Osteocyte (in vitro differentiated cells): ENCODE data around the gene ROGDI. TPM values are rescaled to one million over a fixed set of nuclear protein-coding genes. Genes with fewer than 3 reads are reported as not detected.

Experiments used
- DNase-seq: peaks from one replicate; pipeline ENCODE4 v3.0.0; 2021; ENCODE audit warnings: mixed read lengths; ENCODE audit not compliant: unreplicated experiment; ENCODE audit errors: extremely low spot score
- H3K27ac Mint-ChIP-seq: one replicate; pipeline ENCODE4 v1.8.0; 2021; ENCODE audit warnings: mild to moderate bottlenecking, mixed read lengths; ENCODE audit not compliant: unreplicated experiment
- H3K27me3 Mint-ChIP-seq: one replicate; pipeline ENCODE4 v1.8.0; 2021; ENCODE audit warnings: mixed read lengths; ENCODE audit not compliant: unreplicated experiment
- H3K36me3 Mint-ChIP-seq: one replicate; pipeline ENCODE4 v1.8.0; 2021; ENCODE audit warnings: mixed read lengths; ENCODE audit not compliant: unreplicated experiment
- H3K4me1 Mint-ChIP-seq: one replicate; pipeline ENCODE4 v1.8.0; 2021; ENCODE audit warnings: mixed read lengths; ENCODE audit not compliant: unreplicated experiment
- H3K4me3 Mint-ChIP-seq: one replicate; pipeline ENCODE4 v1.8.0; 2021; ENCODE audit warnings: mild to moderate bottlenecking, moderate library complexity, mixed read lengths; ENCODE audit not compliant: unreplicated experiment
- H3K9me3 Mint-ChIP-seq: one replicate; pipeline ENCODE4 v1.8.0; 2021; ENCODE audit warnings: mixed read lengths; ENCODE audit not compliant: unreplicated experiment
- CTCF ChIP-seq: fragments of 200-600 bp; sonication (generic); IDR thresholded peaks from 2 replicates; pipeline ENCODE4 v1.5.0; 2021; ENCODE audit warnings: antibody characterized with exemption, mild to moderate bottlenecking, moderate library complexity
- total RNA-seq: library from RNA; stranded (reverse); gene quantifications from 2 replicates; pipeline ENCODE4 v1.2.1, GENCODE V29; 2021

The ROGDI gene
- total RNA-seq, 1 donor from 2014 or later, result 16.1 TPM

GRCh38 chr16:4805231-4805630 lies 2.8 kb upstream of the ROGDI start:
- no peak for DNase-seq
- no peak overlapping the region for H3K4me3 Mint-ChIP-seq
- H3K36me3 Mint-ChIP-seq, result peaks cover 19% of the 10 kb centered on the region
- no peak overlapping the region for H3K27ac Mint-ChIP-seq
- TF ChIP-seq CTCF, result no peak
- peaks cover 19% of the 10 kb centered on the region for H3K4me1 Mint-ChIP-seq
- H3K27me3 Mint-ChIP-seq, result no peaks in the 10 kb centered on the region
- no peaks in the 10 kb centered on the region for H3K9me3 Mint-ChIP-seq

- Mint-ChIP-seq H3K27ac (no peak overlapping the region), H3K27me3 (no peaks in the 10 kb centered on the region), H3K36me3 (peaks cover 18% of the 10 kb centered on the region), H3K4me3 (peak overlapping the region; percentile 22), H3K9me3 (no peaks in the 10 kb centered on the region), H3K4me1 (peaks cover 19% of the 10 kb centered on the region)
- no peak for TF ChIP-seq CTCF
- no peak for DNase-seq
Measured at GRCh38 chr16:4803898-4804762, 1.7 kb upstream of the ROGDI start.

- DNase-seq, result no peak
- peak overlapping the region; percentile 82 for H3K4me3 Mint-ChIP-seq
- H3K27ac Mint-ChIP-seq, result peak overlapping the region; percentile 87
- peaks cover 19% of the 10 kb centered on the region for H3K4me1 Mint-ChIP-seq
- peaks cover 18% of the 10 kb centered on the region for H3K36me3 Mint-ChIP-seq
- H3K27me3 Mint-ChIP-seq, result no peaks in the 10 kb centered on the region
- TF ChIP-seq CTCF, result no peak
- no peaks in the 10 kb centered on the region for H3K9me3 Mint-ChIP-seq
Measured at GRCh38 chr16:4803401-4803844, 990 bp upstream of the ROGDI start.

- DNase-seq, result peak; percentile 96
- Mint-ChIP-seq H3K27me3 (no peaks in the 10 kb centered on the region), H3K4me3 (peak overlapping the region; percentile 82), H3K9me3 (no peaks in the 10 kb centered on the region), H3K27ac (peak overlapping the region; percentile 87), H3K36me3 (peaks cover 18% of the 10 kb centered on the region), H3K4me1 (peaks cover 19% of the 10 kb centered on the region)
- peak; percentile 18 for TF ChIP-seq CTCF
Measured at GRCh38 chr16:4802659-4803287, 340 bp upstream of the ROGDI start.
